ENCODE data around the gene PCSK9. TPM values are rescaled to one million over a fixed set of nuclear protein-coding genes. Genes with fewer than 3 reads are reported as not detected.

PCSK9 gene
- total RNA-seq, 1 experiment from 2014 or later = 38.9 TPM

DNA sequence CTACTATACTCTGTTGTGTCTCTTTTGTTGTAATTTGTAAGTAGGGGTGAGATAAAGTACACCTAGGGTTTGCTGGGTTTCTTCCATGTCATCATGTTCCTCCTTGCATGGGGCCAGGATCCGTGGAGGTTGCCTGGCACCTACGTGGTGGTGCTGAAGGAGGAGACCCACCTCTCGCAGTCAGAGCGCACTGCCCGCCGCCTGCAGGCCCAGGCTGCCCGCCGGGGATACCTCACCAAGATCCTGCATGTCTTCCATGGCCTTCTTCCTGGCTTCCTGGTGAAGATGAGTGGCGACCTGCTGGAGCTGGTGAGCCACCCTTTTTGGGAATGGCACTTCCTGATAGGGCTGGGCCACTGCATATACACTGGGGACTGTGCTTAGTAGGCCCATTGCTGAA lies 4.4 kb downstream of the PCSK9 start:
- Histone ChIP-seq H3K27me3 (replicated peaks; ENCODE audit: insufficient read depth, low read depth, low read length, poor library complexity) (no peaks in the 10 kb centered on the region), H3K4me1 (ENCODE audit: insufficient read depth, low read length, poor library complexity, severe bottlenecking) (peaks cover 15% of the 10 kb centered on the region), H3K4me3 (ENCODE audit: low read depth, low read length, poor library complexity, severe bottlenecking) (no peak overlapping the region), H3K36me3 (ENCODE audit: insufficient read depth, low read length, poor library complexity, severe bottlenecking) (peaks cover 50% of the 10 kb centered on the region), H3K27ac (ENCODE audit: low read depth, low read length, poor library complexity, severe bottlenecking) (no peak overlapping the region), H3K9me3 (ENCODE audit: low read depth, low read length, poor library complexity, severe bottlenecking) (no peaks in the 10 kb centered on the region)
- no TSS peak for BruUV-seq (replicated peaks)
- POLR2A ChIA-PET (ENCODE audit: low non-redundant PET) = no interaction called here
- DNase-seq (ENCODE audit: low spot score) = no peak
- intact Hi-C loops (cut with micrococcal nuclease; ENCODE audit: unreplicated experiment) = no loop called here
- CTCF ChIA-PET = no interaction called here
- TF ChIP-seq, protein P1, sequence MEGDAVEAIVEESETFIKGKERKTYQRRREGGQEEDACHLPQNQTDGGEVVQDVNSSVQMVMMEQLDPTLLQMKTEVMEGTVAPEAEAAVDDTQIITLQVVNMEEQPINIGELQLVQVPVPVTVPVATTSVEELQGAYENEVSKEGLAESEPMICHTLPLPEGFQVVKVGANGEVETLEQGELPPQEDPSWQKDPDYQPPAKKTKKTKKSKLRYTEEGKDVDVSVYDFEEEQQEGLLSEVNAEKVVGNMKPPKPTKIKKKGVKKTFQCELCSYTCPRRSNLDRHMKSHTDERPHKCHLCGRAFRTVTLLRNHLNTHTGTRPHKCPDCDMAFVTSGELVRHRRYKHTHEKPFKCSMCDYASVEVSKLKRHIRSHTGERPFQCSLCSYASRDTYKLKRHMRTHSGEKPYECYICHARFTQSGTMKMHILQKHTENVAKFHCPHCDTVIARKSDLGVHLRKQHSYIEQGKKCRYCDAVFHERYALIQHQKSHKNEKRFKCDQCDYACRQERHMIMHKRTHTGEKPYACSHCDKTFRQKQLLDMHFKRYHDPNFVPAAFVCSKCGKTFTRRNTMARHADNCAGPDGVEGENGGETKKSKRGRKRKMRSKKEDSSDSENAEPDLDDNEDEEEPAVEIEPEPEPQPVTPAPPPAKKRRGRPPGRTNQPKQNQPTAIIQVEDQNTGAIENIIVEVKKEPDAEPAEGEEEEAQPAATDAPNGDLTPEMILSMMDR (conservative IDR thresholded peaks at IDR 0.05; ENCODE audit: low read depth, low read length) = no peak
- TF ChIP-seq EZH2 (IDR thresholded peaks at IDR 0.05; ENCODE audit: borderline replicate concordance, low read depth, low read length, poor library complexity, severe bottlenecking) = no peak

DNA sequence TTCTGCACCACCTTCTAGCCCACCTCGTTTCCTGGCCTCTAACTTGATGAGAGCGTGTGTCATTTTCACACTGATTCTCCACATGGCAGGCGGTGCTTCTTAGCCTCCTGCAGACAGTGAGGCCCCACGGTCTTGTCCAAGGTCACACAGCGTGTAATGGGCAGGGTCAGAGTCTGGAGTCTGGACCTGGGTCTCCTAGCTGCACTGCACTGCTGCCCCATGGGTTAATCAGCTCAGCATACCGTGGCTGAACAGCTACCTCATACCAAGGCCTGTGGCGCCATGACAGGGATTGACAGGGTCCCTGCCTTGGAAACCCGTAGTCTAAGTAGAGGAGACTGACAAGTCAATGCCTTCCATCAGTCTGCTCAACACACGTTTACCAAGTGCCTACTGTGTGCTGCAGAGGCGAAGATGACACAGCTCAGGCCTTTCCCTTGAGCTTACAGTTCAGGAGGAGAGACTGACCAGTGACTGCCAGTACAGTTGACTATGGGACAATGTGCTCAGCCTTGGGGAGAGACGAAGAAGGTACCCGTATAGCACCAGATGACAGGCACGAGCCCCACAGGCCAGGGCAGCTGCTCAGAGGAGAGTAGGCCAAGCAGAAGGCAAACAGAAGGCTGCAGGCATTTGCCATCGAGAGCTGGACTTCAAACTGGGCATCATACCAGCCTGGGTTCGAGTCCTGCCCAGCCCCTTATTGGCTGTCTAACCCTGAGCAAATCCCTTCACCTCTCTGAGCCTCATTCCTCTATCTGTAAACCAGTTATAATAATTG lies 5.5 kb downstream of the PCSK9 start:
- intact Hi-C loops (cut with micrococcal nuclease; ENCODE audit: unreplicated experiment) = no loop called here
- peaks cover 13% of the 10 kb centered on the region for H3K4me1 ChIP-seq (ENCODE audit: insufficient read depth, low read length, poor library complexity, severe bottlenecking)
- BruUV-seq (replicated peaks) = no TSS peak
- H3K9me3 ChIP-seq (ENCODE audit: low read depth, low read length, poor library complexity, severe bottlenecking) = no peaks in the 10 kb centered on the region
- DNase-seq (ENCODE audit: low spot score) = no peak
- POLR2A ChIA-PET (ENCODE audit: low non-redundant PET) = no interaction called here
- CTCF ChIA-PET = no interaction called here
- H3K27me3 ChIP-seq (replicated peaks; ENCODE audit: insufficient read depth, low read depth, low read length, poor library complexity) = no peaks in the 10 kb centered on the region
- H3K36me3 ChIP-seq (ENCODE audit: insufficient read depth, low read length, poor library complexity, severe bottlenecking) = peaks cover 61% of the 10 kb centered on the region
- H3K4me3 ChIP-seq (ENCODE audit: low read depth, low read length, poor library complexity, severe bottlenecking) = no peak overlapping the region
- no peak overlapping the region for H3K27ac ChIP-seq (ENCODE audit: low read depth, low read length, poor library complexity, severe bottlenecking)
- TF ChIP-seq EZH2 (IDR thresholded peaks at IDR 0.05; ENCODE audit: borderline replicate concordance, low read depth, low read length, poor library complexity, severe bottlenecking) = no peak
- TF ChIP-seq, protein P1 (conservative IDR thresholded peaks at IDR 0.05; ENCODE audit: low read depth, low read length) = no peak

DNA sequence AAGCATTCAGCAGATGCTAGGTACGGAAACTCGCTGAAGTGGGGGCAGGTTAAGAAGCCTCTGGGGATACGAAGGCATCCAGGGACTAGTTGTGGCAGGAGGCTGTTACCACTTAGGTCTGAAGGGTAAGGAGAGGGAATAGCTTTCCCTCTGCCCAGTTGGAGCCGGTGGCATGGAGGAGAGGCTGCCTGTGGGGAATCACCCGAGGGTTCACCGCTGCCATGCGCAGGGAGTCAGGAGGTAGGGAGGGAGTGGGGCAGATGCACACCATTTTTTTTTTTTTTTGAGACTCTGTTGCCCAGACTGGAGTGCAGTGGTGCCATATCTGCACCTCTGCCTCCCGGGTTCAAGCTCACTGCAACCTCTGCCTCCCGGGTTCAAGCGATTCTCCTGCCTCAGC lies 6.1 kb downstream of the PCSK9 start:
- ChIA-PET POLR2A (ENCODE audit: low non-redundant PET) (no interaction called here), CTCF (no interaction called here)
- DNase-seq (ENCODE audit: low spot score) = no peak
- Histone ChIP-seq H3K27ac (ENCODE audit: low read depth, low read length, poor library complexity, severe bottlenecking) (no peak overlapping the region), H3K27me3 (replicated peaks; ENCODE audit: insufficient read depth, low read depth, low read length, poor library complexity) (no peaks in the 10 kb centered on the region), H3K9me3 (ENCODE audit: low read depth, low read length, poor library complexity, severe bottlenecking) (no peaks in the 10 kb centered on the region), H3K4me1 (ENCODE audit: insufficient read depth, low read length, poor library complexity, severe bottlenecking) (peaks cover 18% of the 10 kb centered on the region), H3K4me3 (ENCODE audit: low read depth, low read length, poor library complexity, severe bottlenecking) (no peak overlapping the region), H3K36me3 (ENCODE audit: insufficient read depth, low read length, poor library complexity, severe bottlenecking) (peaks cover 65% of the 10 kb centered on the region)
- TF ChIP-seq, protein P1 (conservative IDR thresholded peaks at IDR 0.05; ENCODE audit: low read depth, low read length) = no peak
- no peak for TF ChIP-seq EZH2 (IDR thresholded peaks at IDR 0.05; ENCODE audit: borderline replicate concordance, low read depth, low read length, poor library complexity, severe bottlenecking)
- no TSS peak for BruUV-seq (replicated peaks)
- intact Hi-C loops (cut with micrococcal nuclease; ENCODE audit: unreplicated experiment) = no loop called here

Data from A673 (cell line).